HepG2 (cell line): ENCODE data around the gene STARD6. TPM values are rescaled to one million over a fixed set of nuclear protein-coding genes. Genes with fewer than 3 reads are reported as not detected.

ENCODE experiments used
- ASH2L ChIP-seq: fragments of 300-600, 200-600 bp; sonication (generic); IDR thresholded peaks from 2 replicates; pipeline ENCODE4 v1.7.0; 2017; ENCODE audit warnings: low read depth, mild to moderate bottlenecking, moderate library complexity, mixed read lengths, low read length; ENCODE audit not compliant: insufficient read length
- BCL6 ChIP-seq: IDR thresholded peaks from 2 replicates; pipeline ENCODE4 v1.6.1; 2016; ENCODE audit warnings: missing genetic modification reagents, missing compliant biosample characterization
- EP300 ChIP-seq, 3 experiments: sonication (generic) in 1 of 3; formaldehyde crosslinking in 1 of 3; IDR thresholded peaks; 2 replicates each; pipeline versions ENCODE4 v1.5.1 to v1.6.1; 2011 to 2020; ENCODE audit warnings: low read depth in 2 of 3, low read length in 2 of 3, borderline replicate concordance in 1 of 3, improper control_type of control experiment in 1 of 3, mild to moderate bottlenecking in 1 of 3, missing genetic modification reagents in 1 of 3, moderate library complexity in 1 of 3
- HOXA3 ChIP-seq: sonication (generic); formaldehyde crosslinking; IDR thresholded peaks from 2 replicates; pipeline ENCODE4 v1.5.0; 2020; ENCODE audit warnings: missing genetic modification reagents
- IRF2 ChIP-seq: IDR thresholded peaks from 2 replicates; pipeline ENCODE4 v1.6.1; 2018; ENCODE audit warnings: missing genetic modification reagents, missing compliant biosample characterization
- KLF11 ChIP-seq: IDR thresholded peaks from 2 replicates; pipeline ENCODE4 v1.6.1; 2016; ENCODE audit warnings: missing compliant biosample characterization
- MATR3 ChIP-seq: sonication (generic); formaldehyde crosslinking; IDR thresholded peaks from 2 replicates; pipeline ENCODE4 v1.4.0; 2020; ENCODE audit warnings: missing genetic modification reagents
- MBNL3 ChIP-seq: fragments of 250-450 bp; sonication (Bioruptor Pico); conservative IDR thresholded peaks from 2 replicates; pipeline ENCODE4 v1.8.0; 2022; ENCODE audit warnings: mild to moderate bottlenecking, inconsistent platforms
- NONO ChIP-seq, 2 experiments: fragments of 450-650 bp in 1 of 2; sonication (generic) in 1 of 2; formaldehyde crosslinking in 1 of 2; IDR thresholded peaks in 1 of 2; conservative IDR thresholded peaks in 1 of 2; 2 replicates each; pipeline versions ENCODE4 v1.6.1 to v1.8.0; 2017 to 2022; ENCODE audit warnings: mild to moderate bottlenecking in 1 of 2, missing genetic modification reagents in 1 of 2, moderate library complexity in 1 of 2
- REXO4 ChIP-seq: sonication (generic); formaldehyde crosslinking; IDR thresholded peaks from 2 replicates; pipeline ENCODE4 v1.8.0; 2022; ENCODE audit warnings: missing genetic modification reagents, mild to moderate bottlenecking, borderline replicate concordance
- SOX5 ChIP-seq: IDR thresholded peaks from 2 replicates; pipeline ENCODE4 v1.6.1; 2016; ENCODE audit warnings: borderline replicate concordance
- TEAD2 ChIP-seq: sonication (generic); formaldehyde crosslinking; IDR thresholded peaks from 2 replicates; pipeline ENCODE4 v1.9.0; 2021; ENCODE audit warnings: missing genetic modification reagents
- ZNF446 ChIP-seq: sonication (generic); formaldehyde crosslinking; IDR thresholded peaks from 2 replicates; pipeline ENCODE4 v1.5.0; 2020; ENCODE audit warnings: mild to moderate bottlenecking, missing genetic modification reagents
- ZSCAN31 ChIP-seq: sonication (generic); formaldehyde crosslinking; IDR thresholded peaks from 2 replicates; pipeline ENCODE4 v1.5.0; 2020; ENCODE audit warnings: low read depth, mild to moderate bottlenecking, missing genetic modification reagents
- polyA plus RNA-seq, 8 experiments: library from polyadenylated mRNA; depleted of rRNA in 3 of 8; stranded (reverse) in 7 of 8; unstranded in 1 of 8; fragments of >200 nt; fragmentation: Illumina TruSeq in 4 of 8; extraction: Trizol in 4 of 8; gene quantifications; 2 replicates each; pipeline versions ENCODE4 v1.2.1 to v1.2.3, GENCODE V29; 2011 to 2016; ENCODE audit warnings: low read depth in 4 of 8, missing spikeins in 1 of 8, mixed read lengths in 1 of 8; ENCODE audit not compliant: insufficient read depth in 1 of 8
- total RNA-seq, 5 experiments: library from RNA; depleted of rRNA; stranded (reverse); fragments of >200 nt; fragmentation: Illumina TruSeq; extraction: Trizol; gene quantifications; 2 replicates each; pipeline ENCODE4 v1.2.3, GENCODE V29; 2016; ENCODE audit warnings: low read depth in 1 of 5
- TF ChIP-seq, protein P1 (sequence below), 2 experiments: sonication (generic) in 1 of 2; formaldehyde crosslinking in 1 of 2; IDR thresholded peaks; 2 replicates each; pipeline versions ENCODE4 v1.4.0 to v1.6.1; 2018 to 2020; ENCODE audit warnings: missing genetic modification reagents in 2 of 2, borderline replicate concordance in 1 of 2, low read depth in 1 of 2, mild to moderate bottlenecking in 1 of 2, missing biosample characterization in 1 of 2
- TF ChIP-seq, protein P2 (sequence below): sonication (generic); formaldehyde crosslinking; IDR thresholded peaks from 2 replicates; pipeline ENCODE4 v1.8.0; 2022; ENCODE audit warnings: missing genetic modification reagents, mild to moderate bottlenecking, borderline replicate concordance
- TF ChIP-seq, protein P3 (sequence below): sonication (generic); formaldehyde crosslinking; IDR thresholded peaks from 2 replicates; pipeline ENCODE4 v1.8.1; 2023; ENCODE audit warnings: mild to moderate bottlenecking, inconsistent platforms, moderate library complexity, missing genetic modification reagents, borderline replicate concordance
- TF ChIP-seq, protein P4 (sequence below): sonication (generic); formaldehyde crosslinking; IDR thresholded peaks from 2 replicates; pipeline ENCODE4 v1.9.0; 2021; ENCODE audit warnings: missing genetic modification reagents, borderline replicate concordance

The STARD6 gene
- total and polyA plus RNA-seq, 2 of the 13 experiments (the other 11 are each of a cell fraction or from before 2014, with no cell fraction given), result not detected

GRCh38 chr18:54388203-54389142, 30.8 kb upstream of the STARD6 start (continued):
- TF ChIP-seq, protein P1, sequence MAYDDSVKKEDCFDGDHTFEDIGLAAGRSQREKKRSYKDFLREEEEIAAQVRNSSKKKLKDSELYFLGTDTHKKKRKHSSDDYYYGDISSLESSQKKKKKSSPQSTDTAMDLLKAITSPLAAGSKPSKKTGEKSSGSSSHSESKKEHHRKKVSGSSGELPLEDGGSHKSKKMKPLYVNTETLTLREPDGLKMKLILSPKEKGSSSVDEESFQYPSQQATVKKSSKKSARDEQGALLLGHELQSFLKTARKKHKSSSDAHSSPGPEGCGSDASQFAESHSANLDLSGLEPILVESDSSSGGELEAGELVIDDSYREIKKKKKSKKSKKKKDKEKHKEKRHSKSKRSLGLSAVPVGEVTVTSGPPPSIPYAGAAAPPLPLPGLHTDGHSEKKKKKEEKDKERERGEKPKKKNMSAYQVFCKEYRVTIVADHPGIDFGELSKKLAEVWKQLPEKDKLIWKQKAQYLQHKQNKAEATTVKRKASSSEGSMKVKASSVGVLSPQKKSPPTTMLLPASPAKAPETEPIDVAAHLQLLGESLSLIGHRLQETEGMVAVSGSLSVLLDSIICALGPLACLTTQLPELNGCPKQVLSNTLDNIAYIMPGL (CRISPR knock-in tag; IDR thresholded peaks at IDR 0.05; ENCODE audit: borderline replicate concordance in 1 of 2, low read depth in 1 of 2), result no peak
- TF ChIP-seq IRF2 (CRISPR knock-in tag) (no peak), ZSCAN31 (no peak), HOXA3 (CRISPR knock-in tag) (no peak), MBNL3 (CRISPR knock-in tag) (no peak), TEAD2 (CRISPR knock-in tag) (no peak), BCL6 (CRISPR knock-in tag) (no peak), EP300 (IDR thresholded peaks at IDR 0.05; ENCODE audit: low read depth in 2 of 2, low read length in 2 of 2) (peak in 1 of 2 experiments; percentile 26; a peak in 1 of 4 replicates), EP300 (CRISPR knock-in tag; IDR thresholded peaks at IDR 0.05; ENCODE audit: borderline replicate concordance) (no peak), KLF11 (CRISPR knock-in tag) (no peak), SOX5 (CRISPR knock-in tag) (peak; percentile 20; the same call in 1 of the 2 replicates), REXO4 (CRISPR knock-in tag) (no peak), MATR3 (no peak), NONO (IDR thresholded peaks at IDR 0.05) (no peak), NONO (CRISPR knock-in tag; conservative IDR thresholded peaks at IDR 0.05) (no peak), ASH2L (peak; percentile 44), ZNF446 (CRISPR knock-in tag) (no peak)
- TF ChIP-seq, protein P2, sequence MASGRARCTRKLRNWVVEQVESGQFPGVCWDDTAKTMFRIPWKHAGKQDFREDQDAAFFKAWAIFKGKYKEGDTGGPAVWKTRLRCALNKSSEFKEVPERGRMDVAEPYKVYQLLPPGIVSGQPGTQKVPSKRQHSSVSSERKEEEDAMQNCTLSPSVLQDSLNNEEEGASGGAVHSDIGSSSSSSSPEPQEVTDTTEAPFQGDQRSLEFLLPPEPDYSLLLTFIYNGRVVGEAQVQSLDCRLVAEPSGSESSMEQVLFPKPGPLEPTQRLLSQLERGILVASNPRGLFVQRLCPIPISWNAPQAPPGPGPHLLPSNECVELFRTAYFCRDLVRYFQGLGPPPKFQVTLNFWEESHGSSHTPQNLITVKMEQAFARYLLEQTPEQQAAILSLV, result no peak
- TF ChIP-seq, protein P3, sequence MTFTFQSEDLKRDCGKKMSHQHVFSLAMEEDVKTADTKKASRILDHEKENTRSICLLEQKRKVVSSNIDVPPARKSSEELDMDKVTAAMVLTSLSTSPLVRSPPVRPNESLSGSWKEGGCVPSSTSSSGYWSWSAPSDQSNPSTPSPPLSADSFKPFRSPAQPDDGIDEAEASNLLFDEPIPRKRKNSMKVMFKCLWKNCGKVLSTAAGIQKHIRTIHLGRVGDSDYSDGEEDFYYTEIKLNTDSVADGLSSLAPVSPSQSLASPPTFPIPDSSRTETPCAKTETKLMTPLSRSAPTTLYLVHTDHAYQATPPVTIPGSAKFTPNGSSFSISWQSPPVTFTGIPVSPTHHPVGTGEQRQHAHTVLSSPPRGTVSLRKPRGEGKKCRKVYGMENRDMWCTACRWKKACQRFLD (CRISPR knock-in tag), result no peak
- TF ChIP-seq, protein P4, sequence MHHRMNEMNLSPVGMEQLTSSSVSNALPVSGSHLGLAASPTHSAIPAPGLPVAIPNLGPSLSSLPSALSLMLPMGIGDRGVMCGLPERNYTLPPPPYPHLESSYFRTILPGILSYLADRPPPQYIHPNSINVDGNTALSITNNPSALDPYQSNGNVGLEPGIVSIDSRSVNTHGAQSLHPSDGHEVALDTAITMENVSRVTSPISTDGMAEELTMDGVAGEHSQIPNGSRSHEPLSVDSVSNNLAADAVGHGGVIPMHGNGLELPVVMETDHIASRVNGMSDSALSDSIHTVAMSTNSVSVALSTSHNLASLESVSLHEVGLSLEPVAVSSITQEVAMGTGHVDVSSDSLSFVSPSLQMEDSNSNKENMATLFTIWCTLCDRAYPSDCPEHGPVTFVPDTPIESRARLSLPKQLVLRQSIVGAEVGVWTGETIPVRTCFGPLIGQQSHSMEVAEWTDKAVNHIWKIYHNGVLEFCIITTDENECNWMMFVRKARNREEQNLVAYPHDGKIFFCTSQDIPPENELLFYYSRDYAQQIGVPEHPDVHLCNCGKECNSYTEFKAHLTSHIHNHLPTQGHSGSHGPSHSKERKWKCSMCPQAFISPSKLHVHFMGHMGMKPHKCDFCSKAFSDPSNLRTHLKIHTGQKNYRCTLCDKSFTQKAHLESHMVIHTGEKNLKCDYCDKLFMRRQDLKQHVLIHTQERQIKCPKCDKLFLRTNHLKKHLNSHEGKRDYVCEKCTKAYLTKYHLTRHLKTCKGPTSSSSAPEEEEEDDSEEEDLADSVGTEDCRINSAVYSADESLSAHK (CRISPR knock-in tag), result no peak
